Neural progenitor cell (in vitro differentiated cells): Measurements from ENCODE around the gene SKIC8. TPM values are rescaled to one million over a fixed set of nuclear protein-coding genes. Genes with fewer than 3 reads are reported as not detected.

Source experiments
- DNase-seq: peaks from one replicate; pipeline ENCODE4 v3.0.0-alpha.2; 2016; ENCODE audit warnings: low spot score
- H2AFZ ChIP-seq: fragments of 200-600 bp; sonication (generic); replicated peaks from 2 replicates; pipeline ENCODE4 v1.6.1; 2016; ENCODE audit warnings: antibody characterized with exemption
- H3F3A ChIP-seq: fragments of 200-600 bp; sonication (generic); 2 replicates; pipeline ENCODE4 v1.6.1; 2016; ENCODE audit warnings: antibody characterized with exemption, low read depth
- H3K27ac ChIP-seq: fragments of 200-600 bp; sonication (generic); 2 replicates; pipeline ENCODE4 v1.5.1; 2016; ENCODE audit warnings: mild to moderate bottlenecking
- H3K27me3 ChIP-seq: fragments of 200-600 bp; sonication (generic); 2 replicates; pipeline ENCODE4 v1.6.1; 2016; ENCODE audit warnings: mild to moderate bottlenecking, moderate library complexity
- H3K36me3 ChIP-seq: fragments of 200-600 bp; sonication (generic); 2 replicates; pipeline ENCODE4 v1.5.1; 2016
- H3K4me1 ChIP-seq: fragments of 200-600 bp; sonication (generic); 2 replicates; pipeline ENCODE4 v1.6.1; 2016; ENCODE audit warnings: mixed run types
- H3K4me2 ChIP-seq: fragments of 200-600 bp; sonication (generic); 2 replicates; pipeline ENCODE4 v1.6.1; 2016
- H3K4me3 ChIP-seq: fragments of 200-600 bp; sonication (generic); 2 replicates; pipeline ENCODE4 v1.5.1; 2016
- H3K79me2 ChIP-seq: fragments of 200-600 bp; sonication (generic); 2 replicates; pipeline ENCODE4 v1.6.1; 2016; ENCODE audit warnings: low read depth
- H3K9ac ChIP-seq: fragments of 200-600 bp; sonication (generic); 2 replicates; pipeline ENCODE4 v1.6.1; 2016
- H3K9me3 ChIP-seq: fragments of 200-600 bp; sonication (generic); 2 replicates; pipeline ENCODE4 v1.5.1; 2016; ENCODE audit warnings: low read depth
- H4K20me1 ChIP-seq: fragments of 200-600 bp; sonication (generic); 2 replicates; pipeline ENCODE4 v1.6.1; 2016; ENCODE audit warnings: low read depth
- H3K27ac Mint-ChIP-seq: 3 replicates; pipeline ENCODE4 v1.8.0; 2021; ENCODE audit warnings: mixed read lengths
- H3K27me3 Mint-ChIP-seq: 2 replicates; pipeline ENCODE4 v1.8.0; 2022; ENCODE audit warnings: low read depth, mild to moderate bottlenecking, inconsistent platforms, moderate library complexity, mixed read lengths; ENCODE audit not compliant: insufficient read depth
- H3K36me3 Mint-ChIP-seq: 3 replicates; pipeline ENCODE4 v1.8.0; 2021; ENCODE audit warnings: mixed read lengths
- H3K4me1 Mint-ChIP-seq: 3 replicates; pipeline ENCODE4 v1.8.0; 2021; ENCODE audit warnings: mixed read lengths
- H3K4me3 Mint-ChIP-seq: 3 replicates; pipeline ENCODE4 v1.8.0; 2021; ENCODE audit warnings: mild to moderate bottlenecking, moderate library complexity, mixed read lengths
- H3K9me3 Mint-ChIP-seq: 3 replicates; pipeline ENCODE4 v1.8.0; 2020; ENCODE audit warnings: mixed read lengths
- CTCF ChIP-seq: fragments of 200-600 bp; sonication (generic); IDR thresholded peaks from 2 replicates; pipeline ENCODE4 v1.5.1; 2017; ENCODE audit warnings: antibody characterized with exemption, mild to moderate bottlenecking
- EZH2 ChIP-seq: fragments of 200-600 bp; sonication (generic); IDR thresholded peaks from 2 replicates; pipeline ENCODE4 v1.6.1; 2017; ENCODE audit warnings: antibody characterized with exemption, mild to moderate bottlenecking, moderate library complexity
- EZH2phosphoT487 ChIP-seq: fragments of 200-600 bp; sonication (generic); IDR thresholded peaks from 2 replicates; pipeline ENCODE4 v1.6.1; 2017; ENCODE audit warnings: antibody characterized with exemption
- total RNA-seq: library from RNA; depleted of rRNA; stranded (reverse); fragments of >200 nt; gene quantifications from 2 replicates; pipeline ENCODE4 v1.2.3, GENCODE V29; 2015; ENCODE audit warnings: low replicate concordance

Gene SKIC8
- total RNA-seq, 1 donor from 2014 or later = 76.0 TPM

DNA sequence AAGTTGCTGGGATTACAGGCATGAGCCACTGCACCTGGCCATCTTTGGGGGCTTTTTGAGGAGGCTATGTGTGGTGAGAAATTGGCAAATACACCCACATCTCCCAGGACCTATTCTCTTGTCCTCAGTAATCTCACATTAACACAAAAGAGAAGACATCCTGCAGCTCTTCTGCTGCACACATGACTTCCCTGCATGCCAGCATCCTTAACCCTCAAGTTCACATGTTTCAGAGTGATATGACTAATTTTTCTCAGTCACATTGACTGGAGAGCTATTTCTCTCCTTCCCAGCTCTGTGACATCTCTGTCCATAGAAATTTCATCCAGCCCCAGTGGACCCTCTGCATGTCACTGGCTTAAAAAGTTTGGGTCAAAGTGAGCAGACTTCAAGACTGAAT lies 1.9 kb upstream of the SKIC8 start:
- H3K4me2 ChIP-seq = no peak overlapping the region
- peaks cover 22% of the 10 kb centered on the region for H3K27me3 ChIP-seq
- H3K9ac ChIP-seq = no peak overlapping the region
- H3K36me3 ChIP-seq = no peaks in the 10 kb centered on the region
- Mint-ChIP-seq H3K36me3 (no peaks in the 10 kb centered on the region), H3K9me3 (no peaks in the 10 kb centered on the region), H3K4me3 (no peak overlapping the region), H3K27ac (no peak overlapping the region), H3K27me3 (peaks cover 2% of the 10 kb centered on the region), H3K4me1 (peaks cover 19% of the 10 kb centered on the region)
- H2AFZ ChIP-seq = no peak overlapping the region
- no peak for DNase-seq
- no peak overlapping the region for H3K27ac ChIP-seq
- no peak overlapping the region for H3K4me3 ChIP-seq
- no peaks in the 10 kb centered on the region for H4K20me1 ChIP-seq
- TF ChIP-seq EZH2 (no peak), EZH2phosphoT487 (no peak), CTCF (no peak)
- peaks cover 23% of the 10 kb centered on the region for H3K79me2 ChIP-seq
- peaks cover 21% of the 10 kb centered on the region for H3F3A ChIP-seq
- peaks cover 8% of the 10 kb centered on the region for H3K4me1 ChIP-seq
- no peaks in the 10 kb centered on the region for H3K9me3 ChIP-seq

DNA sequence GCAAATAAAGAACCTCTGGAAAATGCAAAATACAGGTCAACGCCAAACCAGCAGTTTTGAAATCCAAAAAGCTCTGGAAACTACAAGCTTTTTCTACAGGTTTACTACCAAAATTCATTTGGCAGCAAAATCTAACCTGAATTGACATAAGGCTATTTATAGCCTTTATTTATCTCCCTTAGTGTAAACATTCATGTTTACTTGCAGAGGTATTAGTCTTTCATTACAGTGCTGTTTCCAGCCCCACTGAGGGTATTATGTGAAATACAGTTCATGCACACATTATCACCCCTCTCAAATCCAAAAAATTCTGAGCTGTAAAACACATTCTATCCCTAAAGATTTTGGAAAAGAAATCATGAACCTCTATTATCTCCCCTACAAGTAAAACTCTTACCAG lies 7.2 kb downstream of the SKIC8 start:
- Histone ChIP-seq H2AFZ (no peak overlapping the region), H3K9me3 (no peaks in the 10 kb centered on the region), H3K36me3 (no peaks in the 10 kb centered on the region), H3F3A (no peaks in the 10 kb centered on the region), H3K4me3 (no peak overlapping the region), H3K4me2 (no peak overlapping the region), H3K9ac (peak overlapping the region; percentile 27), H3K27me3 (no peaks in the 10 kb centered on the region), H3K4me1 (no peaks in the 10 kb centered on the region), H4K20me1 (no peaks in the 10 kb centered on the region), H3K79me2 (peaks cover 5% of the 10 kb centered on the region), H3K27ac (no peak overlapping the region)
- Mint-ChIP-seq H3K27me3 (no peaks in the 10 kb centered on the region), H3K27ac (no peak overlapping the region), H3K36me3 (peaks cover 1% of the 10 kb centered on the region), H3K4me3 (no peak overlapping the region), H3K9me3 (no peaks in the 10 kb centered on the region), H3K4me1 (no peaks in the 10 kb centered on the region)
- DNase-seq = no peak
- TF ChIP-seq CTCF = no peak
- TF ChIP-seq EZH2 = no peak
- no peak for TF ChIP-seq EZH2phosphoT487

DNA sequence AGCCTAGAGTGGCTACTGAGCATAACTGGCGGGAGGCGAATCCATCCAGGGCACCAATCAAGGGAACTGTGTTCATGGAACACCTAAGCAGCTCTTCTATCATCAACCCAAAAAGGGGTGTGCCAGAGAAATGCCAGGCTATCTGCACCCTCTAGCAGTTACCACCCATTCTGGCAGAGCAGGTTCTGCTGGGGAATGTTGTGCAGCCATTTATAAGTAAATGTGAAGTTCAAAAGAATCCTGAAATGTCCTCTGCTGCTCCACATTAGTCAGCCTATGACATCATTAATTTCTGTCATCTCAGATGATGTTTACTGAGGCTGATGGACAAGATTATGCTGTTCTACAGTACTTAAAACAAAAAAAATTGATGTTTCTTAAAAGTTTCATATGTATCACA lies 7.7 kb downstream of the SKIC8 start:
- Histone ChIP-seq H3K79me2 (no peaks in the 10 kb centered on the region), H3K4me1 (no peaks in the 10 kb centered on the region), H3K4me3 (no peak overlapping the region), H3K4me2 (no peak overlapping the region), H2AFZ (no peak overlapping the region), H3K27ac (no peak overlapping the region), H3K27me3 (no peaks in the 10 kb centered on the region), H3F3A (no peaks in the 10 kb centered on the region), H3K9ac (no peak overlapping the region), H3K9me3 (no peaks in the 10 kb centered on the region), H3K36me3 (no peaks in the 10 kb centered on the region), H4K20me1 (no peaks in the 10 kb centered on the region)
- no peaks in the 10 kb centered on the region for H3K9me3 Mint-ChIP-seq
- no peak overlapping the region for H3K4me3 Mint-ChIP-seq
- H3K4me1 Mint-ChIP-seq = no peaks in the 10 kb centered on the region
- DNase-seq = no peak
- no peak overlapping the region for H3K27ac Mint-ChIP-seq
- no peaks in the 10 kb centered on the region for H3K27me3 Mint-ChIP-seq
- TF ChIP-seq EZH2 (no peak), CTCF (no peak), EZH2phosphoT487 (no peak)
- peaks cover 2% of the 10 kb centered on the region for H3K36me3 Mint-ChIP-seq

GRCh38 chr15:78291052-78291451 lies 8.4 kb downstream of the SKIC8 start:
- H3K27me3 Mint-ChIP-seq = no peaks in the 10 kb centered on the region
- no peaks in the 10 kb centered on the region for H3K9me3 ChIP-seq
- no peak overlapping the region for H2AFZ ChIP-seq
- H3K27me3 ChIP-seq = no peaks in the 10 kb centered on the region
- H3K27ac Mint-ChIP-seq = no peak overlapping the region
- H3K79me2 ChIP-seq = no peaks in the 10 kb centered on the region
- no peak overlapping the region for H3K27ac ChIP-seq
- H3K4me1 ChIP-seq = no peaks in the 10 kb centered on the region
- H3K9me3 Mint-ChIP-seq = no peaks in the 10 kb centered on the region
- no peak for TF ChIP-seq CTCF
- no peak for TF ChIP-seq EZH2
- no peak for TF ChIP-seq EZH2phosphoT487
- H3K4me1 Mint-ChIP-seq = no peaks in the 10 kb centered on the region
- H4K20me1 ChIP-seq = no peaks in the 10 kb centered on the region
- no peak overlapping the region for H3K4me3 ChIP-seq
- H3K4me2 ChIP-seq = no peak overlapping the region
- peaks cover 7% of the 10 kb centered on the region for H3K36me3 Mint-ChIP-seq
- H3K36me3 ChIP-seq = no peaks in the 10 kb centered on the region
- H3K9ac ChIP-seq = peak overlapping the region; percentile 37
- no peaks in the 10 kb centered on the region for H3F3A ChIP-seq
- no peak overlapping the region for H3K4me3 Mint-ChIP-seq
- DNase-seq = no peak
